Fibroblast of skin of right quadriceps (primary cell): ENCODE data around the gene UGT2A3.
"Not testable (repeated sequence)": the region's sequence is repeated elsewhere in the genome, so short reads cannot be mapped to it uniquely, and the experiment has no call there.

Experiments
- DNase-seq: peaks from one replicate; pipeline ENCODE4 v3.0.0-alpha.2; 2013

The UGT2A3 gene

GRCh38 chr4:68951078-68951805 lies at the start of gene UGT2A3:
UGT2A3 (minus strand) TSS chr4:68951804; CDS start chr4:68951760, 44 bp downstream.
- no peak for DNase-seq

GRCh38 chr4:68997040-68997439 lies 45.4 kb upstream of the UGT2A3 start:
- no peak for DNase-seq

DNA sequence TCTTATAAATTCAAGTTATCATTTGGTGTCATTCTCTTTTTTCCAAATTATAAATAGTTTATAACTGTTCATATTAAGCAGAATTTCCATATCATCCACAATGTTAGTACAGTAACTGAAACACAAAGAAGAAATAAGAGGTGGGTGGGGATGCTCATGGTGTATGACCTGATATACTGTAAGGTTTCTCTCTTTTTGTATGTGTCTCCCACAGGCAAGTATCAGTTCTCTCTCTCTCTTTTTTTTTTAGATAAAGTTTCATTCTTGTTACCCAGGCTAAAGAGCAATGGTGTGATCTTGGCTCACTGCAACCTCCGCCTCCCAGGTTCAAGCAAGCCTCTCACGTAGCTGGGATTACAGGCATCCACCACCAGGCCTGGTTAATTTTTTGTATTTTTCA lies 43.7 kb upstream of the UGT2A3 start:
- DNase-seq: no peak

DNA sequence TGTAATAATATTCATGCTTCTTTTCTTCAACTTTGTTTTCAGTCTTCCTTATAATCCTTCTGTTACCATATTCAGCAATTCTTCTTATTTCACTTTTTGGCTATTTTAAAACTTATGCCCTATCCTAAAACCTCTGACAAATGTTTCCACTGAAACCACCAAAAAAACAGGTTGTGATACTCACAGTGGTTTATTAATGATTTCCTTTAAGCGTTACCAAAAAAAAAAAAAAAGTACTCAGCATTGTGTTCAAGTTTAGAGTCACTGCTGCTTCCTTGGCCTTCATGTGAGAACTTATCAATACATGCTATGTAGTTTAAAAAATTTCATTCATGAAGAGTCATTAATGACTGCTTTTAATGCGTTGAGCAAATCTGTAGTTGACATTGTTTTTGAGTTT lies 35.4 kb upstream of the UGT2A3 start:
- no peak for DNase-seq

- DNase-seq: no peak
Measured at GRCh38 chr4:68985442-68985841, 33.8 kb upstream of the UGT2A3 start.

DNA sequence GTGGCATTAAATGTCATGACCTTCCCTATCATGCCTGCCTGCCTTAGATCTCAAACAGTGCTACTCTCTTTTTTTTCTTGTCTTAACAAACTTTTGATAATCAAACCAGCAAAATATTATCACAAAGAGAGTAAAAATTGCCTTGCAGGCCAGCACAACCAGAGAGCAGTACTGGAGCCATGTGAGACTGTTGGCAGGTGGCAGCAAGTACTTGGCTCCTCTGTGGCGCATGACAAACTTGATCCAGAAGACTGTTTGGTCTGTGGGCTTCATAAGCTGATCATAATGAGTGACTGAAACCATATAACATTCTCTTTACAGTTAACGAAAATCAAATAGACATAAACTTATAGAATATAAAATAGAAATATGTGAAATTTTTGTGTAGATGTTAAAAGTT lies 33.3 kb upstream of the UGT2A3 start:
- no peak for DNase-seq

- no peak for DNase-seq
Measured at GRCh38 chr4:68963374-68963773, 11.8 kb upstream of the UGT2A3 start.

GRCh38 chr4:68962868-68963267 lies 11.3 kb upstream of the UGT2A3 start:
- no peak for DNase-seq

- DNase-seq: no peak
Measured at GRCh38 chr4:68960294-68961163, 8.9 kb upstream of the UGT2A3 start.

- not testable (repeated sequence) for DNase-seq
Measured at GRCh38 chr4:68959085-68959484, 7.5 kb upstream of the UGT2A3 start.

DNA sequence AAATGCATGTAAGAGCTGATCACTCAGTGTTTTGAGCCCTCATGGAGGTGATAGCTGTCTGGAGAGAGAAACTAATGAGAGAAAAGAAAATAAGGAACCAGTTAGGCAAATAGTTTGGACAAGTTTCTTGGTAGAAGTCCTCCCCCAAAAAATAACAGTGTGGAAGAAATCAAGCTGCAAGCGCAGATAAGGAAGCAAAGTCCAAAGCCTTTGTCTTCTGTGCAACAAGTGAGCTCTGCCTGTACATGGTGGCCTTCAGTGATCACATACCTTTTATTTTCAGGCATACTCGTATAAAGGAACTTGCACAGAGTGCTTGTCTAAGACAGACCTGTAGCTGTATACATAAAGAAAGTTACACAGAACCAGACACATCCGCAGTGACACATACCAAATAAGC lies 2.5 kb upstream of the UGT2A3 start:
- no peak for DNase-seq

GRCh38 chr4:68953056-68953596 lies 1.5 kb upstream of the UGT2A3 start:
- DNase-seq: no peak

DNA sequence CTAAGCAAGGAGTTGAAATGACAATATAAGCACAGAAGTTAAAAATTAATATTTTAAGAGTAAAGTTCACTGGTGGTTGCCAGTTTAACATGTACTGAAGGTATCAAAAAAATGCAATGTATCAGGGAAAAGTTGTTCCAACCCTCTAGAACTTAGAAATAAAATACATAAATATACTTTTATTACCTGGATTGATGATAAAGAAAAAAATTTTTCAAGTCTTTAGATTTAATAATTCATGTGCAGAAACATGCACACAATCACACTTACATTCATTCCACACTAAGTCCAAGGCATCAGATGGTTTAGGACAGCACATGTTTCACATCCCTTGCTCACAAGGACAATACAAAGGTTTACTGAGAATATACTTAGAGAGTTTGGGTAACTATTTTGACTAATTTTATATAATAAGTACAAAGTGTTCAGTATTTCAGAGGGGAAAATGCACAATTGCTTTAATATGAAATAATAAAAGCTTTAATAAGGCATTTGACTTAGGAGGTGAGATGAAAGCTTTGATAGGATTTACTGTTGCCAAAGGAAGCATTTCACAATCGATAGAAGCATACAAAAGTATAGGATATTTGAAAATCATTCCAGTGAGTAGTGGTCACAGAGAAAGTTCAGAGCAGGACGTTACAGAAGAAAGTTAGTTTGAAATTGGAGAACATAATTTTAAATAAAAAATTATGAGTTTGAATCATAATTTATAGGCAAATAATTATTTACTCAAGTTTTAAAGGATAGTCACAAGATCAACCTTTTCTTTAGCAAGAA lies 392 bp upstream of the UGT2A3 start:
- no peak for DNase-seq

- DNase-seq: no peak
Measured at GRCh38 chr4:68950033-68950432, 1.6 kb downstream of the UGT2A3 start.

DNA sequence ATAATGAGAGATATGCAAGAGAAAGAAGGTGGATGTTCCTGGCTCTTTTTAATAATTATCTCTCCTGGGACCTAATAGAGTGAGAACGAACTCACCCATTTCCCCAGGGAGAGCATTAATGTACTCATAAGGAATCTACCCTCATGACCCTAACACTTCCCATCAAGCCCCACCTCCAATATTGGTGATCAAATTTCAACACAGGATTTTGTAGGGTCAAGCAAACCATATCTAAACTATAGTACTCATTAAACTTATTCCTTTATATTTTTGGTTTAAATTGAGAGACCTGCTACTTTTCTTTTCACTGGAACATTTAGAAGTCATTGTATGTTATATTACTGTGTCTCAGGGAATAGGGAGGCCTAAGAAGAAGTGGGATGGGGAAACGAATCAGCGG lies 2.6 kb downstream of the UGT2A3 start:
- DNase-seq: no peak

GRCh38 chr4:68948044-68948743 lies 3.4 kb downstream of the UGT2A3 start:
- DNase-seq: no peak

- no peak for DNase-seq
Measured at GRCh38 chr4:68929076-68929737, 22.4 kb downstream of the UGT2A3 start.

DNA sequence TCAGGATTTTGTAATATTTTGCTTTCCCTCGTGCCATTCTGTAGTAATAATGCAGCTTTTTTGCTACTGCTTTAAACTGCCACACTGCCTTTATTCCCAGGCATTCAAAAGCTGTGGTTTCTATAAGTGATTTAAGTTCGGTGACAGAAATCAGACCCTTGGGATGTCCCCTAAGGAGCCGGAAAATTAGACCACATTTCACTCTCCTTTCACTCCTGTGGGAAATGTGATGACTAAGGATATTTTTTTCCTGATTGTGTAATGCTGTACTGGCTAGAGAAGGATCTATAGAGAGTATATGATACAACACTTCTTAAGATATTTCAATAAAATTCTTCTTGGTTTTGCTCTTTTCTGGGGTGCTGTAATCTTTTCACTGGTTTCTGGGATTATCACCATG lies 24.4 kb downstream of the UGT2A3 start:
- no peak for DNase-seq

DNA sequence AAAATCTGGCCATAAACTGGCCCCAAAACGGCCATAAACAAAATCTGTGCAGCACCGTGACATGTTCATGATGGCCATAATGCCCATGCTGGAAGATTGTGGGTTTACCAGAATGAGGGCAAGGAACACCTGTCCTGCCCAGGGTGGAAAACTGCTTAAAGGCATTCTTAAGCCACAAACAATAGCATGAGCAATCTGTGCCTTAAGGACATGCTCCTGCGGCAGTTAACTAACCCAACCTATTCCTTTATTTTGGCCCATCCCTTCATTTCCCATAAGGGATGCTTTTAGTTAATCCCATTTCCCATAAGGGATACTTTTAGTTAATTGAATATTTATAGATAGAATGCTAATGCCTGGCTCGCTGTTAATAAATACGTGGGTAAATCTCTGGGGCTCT lies 29.4 kb downstream of the UGT2A3 start:
- not testable (repeated sequence) for DNase-seq

GRCh38 chr4:68921051-68921450 lies 30.6 kb downstream of the UGT2A3 start:
- DNase-seq: no peak

- DNase-seq: no peak
Measured at GRCh38 chr4:68917016-68917415, 34.6 kb downstream of the UGT2A3 start.

- DNase-seq: no peak
Measured at GRCh38 chr4:68912807-68913206, 38.8 kb downstream of the UGT2A3 start.
